22Rv1 (cell line): ENCODE measurements around the gene C6orf62.
"Not testable (repeated sequence)": the region's sequence is repeated elsewhere in the genome, so short reads cannot be mapped to it uniquely, and the experiment has no call there.

Experiments
- H3K27ac ChIP-seq: fragments of 450-650 bp; 2 replicates; pipeline ENCODE4 v1.5.1; 2017
- CTCF ChIP-seq: fragments of 450-650 bp; IDR thresholded peaks from 2 replicates; pipeline ENCODE4 v1.5.1; 2017; ENCODE audit warnings: mild to moderate bottlenecking
- ZFX ChIP-seq: fragments of 450-650 bp; IDR thresholded peaks from 2 replicates; pipeline ENCODE4 v1.6.1; 2017; ENCODE audit warnings: antibody characterized with exemption, borderline replicate concordance

C6orf62 gene

GRCh38 chr6:24699521-24700359, 19.2 kb downstream of the C6orf62 start:
- no peak overlapping the region for H3K27ac ChIP-seq

DNA sequence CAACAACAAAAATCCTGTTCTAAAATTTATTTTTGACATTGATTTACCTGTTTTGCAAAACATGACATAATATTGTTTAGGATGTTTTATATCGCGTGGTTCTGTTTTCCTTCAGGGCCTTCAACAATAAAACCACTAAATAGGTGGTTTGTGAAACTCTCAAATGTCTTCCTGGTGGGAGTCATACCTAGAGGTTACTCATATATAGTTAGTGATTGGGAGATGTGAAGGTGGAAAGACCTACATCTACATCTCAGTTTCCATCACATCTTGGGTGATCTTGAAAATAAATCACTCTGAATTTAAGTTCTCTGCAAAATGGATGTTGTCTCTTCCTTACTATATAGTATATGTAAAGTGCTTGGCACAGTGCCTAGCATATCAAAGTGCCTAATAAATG, 22.9 kb downstream of the C6orf62 start:
- H3K27ac ChIP-seq, result no peak overlapping the region
- no peak for TF ChIP-seq CTCF
- no peak for TF ChIP-seq ZFX

More at GRCh38 chr6:24699521-24700359, 19.2 kb downstream of the C6orf62 start:
- TF ChIP-seq CTCF (no peak), ZFX (no peak)

- not testable (repeated sequence) for H3K27ac ChIP-seq
- peak; percentile 65 for TF ChIP-seq CTCF
These were observed 23.3 kb downstream of the C6orf62 start for GRCh38 chr6:24695635-24696034.

DNA sequence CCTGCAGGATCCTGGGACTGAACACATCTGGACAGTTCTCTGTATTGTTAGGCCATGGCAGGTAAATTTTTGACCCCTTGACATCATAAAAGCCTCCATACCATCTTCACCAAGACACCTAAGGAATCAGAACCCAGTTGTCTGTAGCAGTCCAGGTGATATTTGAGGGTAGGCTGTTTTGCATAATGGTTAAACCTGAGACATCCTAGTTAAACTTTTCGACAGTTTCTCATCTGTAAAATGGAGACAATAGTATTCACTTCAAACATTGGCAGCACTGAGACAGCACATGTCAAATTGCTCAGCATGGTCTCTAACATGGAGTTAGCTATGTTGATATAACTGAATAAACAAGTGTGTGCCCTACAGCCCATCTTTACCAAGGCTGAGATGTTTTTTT, 24.8 kb downstream of the C6orf62 start:
- TF ChIP-seq ZFX (no peak), CTCF (no peak)
- H3K27ac ChIP-seq, result no peak overlapping the region

GRCh38 chr6:24692848-24693592, 25.9 kb downstream of the C6orf62 start:
- TF ChIP-seq ZFX (no peak), CTCF (no peak)
- H3K27ac ChIP-seq, result no peak overlapping the region

DNA sequence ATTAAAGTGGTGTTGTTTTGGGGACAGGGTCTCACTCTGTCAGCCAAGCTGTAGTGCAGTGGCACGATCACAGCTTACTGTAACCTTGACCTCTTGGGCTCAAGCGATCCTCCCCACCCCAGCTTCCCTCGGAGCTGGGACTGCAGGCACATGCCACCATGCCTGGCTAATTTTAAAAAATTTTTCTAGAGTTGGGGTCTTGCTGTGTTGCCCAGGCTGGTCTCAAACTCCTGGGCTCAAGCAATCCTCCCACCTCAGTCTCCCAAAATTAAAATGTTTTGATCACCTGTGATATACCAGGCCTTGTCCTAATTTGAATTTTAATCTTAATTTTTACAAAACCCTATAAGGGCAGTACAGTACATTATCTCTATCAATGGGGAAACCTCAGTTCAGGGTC, 26.5 kb downstream of the C6orf62 start:
- H3K27ac ChIP-seq, result no peak overlapping the region
- no peak for TF ChIP-seq CTCF
- no peak for TF ChIP-seq ZFX

DNA sequence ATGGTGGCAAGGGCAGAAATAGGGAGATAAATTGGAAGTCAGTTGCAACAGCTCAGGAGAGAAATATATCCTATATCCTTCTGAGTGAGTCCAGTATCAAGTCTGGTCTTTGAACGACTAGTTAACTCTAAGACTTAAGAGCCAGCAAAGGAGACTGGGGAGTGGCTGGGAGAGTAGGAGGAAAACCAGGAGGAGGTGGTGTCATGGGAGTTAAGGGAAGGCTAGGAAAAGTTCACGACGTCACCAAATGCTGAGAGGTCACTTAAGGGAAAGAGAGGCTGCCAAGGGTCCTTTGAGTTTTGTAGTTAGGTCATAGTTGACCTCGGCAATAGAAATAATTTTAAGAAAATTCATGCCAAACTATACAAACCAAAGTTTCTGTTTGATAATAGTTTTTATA, 27.0 kb downstream of the C6orf62 start:
- no peak overlapping the region for H3K27ac ChIP-seq
- no peak for TF ChIP-seq CTCF
- no peak for TF ChIP-seq ZFX
